Uterus (tissue), 2 donors: ENCODE data around the gene CDKAL1.

ENCODE experiments used
- POLR2A ChIP-seq, 2 donors: fragments of 450-650 bp; IDR thresholded peaks; one replicate each; pipeline ENCODE4 v1.6.1; 2016; ENCODE audit warnings: antibody characterized with exemption in 2 of 2, mild to moderate bottlenecking in 1 of 2, moderate library complexity in 1 of 2
- TF ChIP-seq, protein P1 (sequence below), 4 experiments: fragments of 200-600 bp in 2 of 4; fragments of 450-650 bp in 2 of 4; sonication (generic) in 2 of 4; IDR thresholded peaks; one replicate each; pipeline ENCODE4 v1.5.1; 2016 to 2019; ENCODE audit warnings: antibody characterized with exemption in 4 of 4, mild to moderate bottlenecking in 2 of 4, moderate library complexity in 1 of 4

DNA sequence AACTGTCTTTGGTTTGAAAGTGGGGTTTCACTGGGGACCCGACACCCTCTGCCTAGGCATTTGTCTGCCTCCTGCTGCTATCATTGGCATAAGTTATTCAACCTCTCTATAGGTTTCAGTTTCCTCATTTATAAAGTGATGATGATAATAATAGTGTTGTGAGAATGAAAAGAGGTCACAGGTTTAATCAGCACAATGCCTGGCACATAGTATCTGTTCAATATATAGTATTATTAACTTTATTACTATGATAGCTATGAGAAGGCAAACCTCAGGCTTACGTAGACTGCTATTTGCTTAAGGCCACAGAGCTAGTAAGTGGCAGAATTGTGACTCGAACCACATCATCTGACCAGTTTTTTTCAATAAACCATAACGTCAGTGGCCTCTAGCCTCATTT lies 256.8 kb downstream of the CDKAL1 start:
- TF ChIP-seq, protein P1, sequence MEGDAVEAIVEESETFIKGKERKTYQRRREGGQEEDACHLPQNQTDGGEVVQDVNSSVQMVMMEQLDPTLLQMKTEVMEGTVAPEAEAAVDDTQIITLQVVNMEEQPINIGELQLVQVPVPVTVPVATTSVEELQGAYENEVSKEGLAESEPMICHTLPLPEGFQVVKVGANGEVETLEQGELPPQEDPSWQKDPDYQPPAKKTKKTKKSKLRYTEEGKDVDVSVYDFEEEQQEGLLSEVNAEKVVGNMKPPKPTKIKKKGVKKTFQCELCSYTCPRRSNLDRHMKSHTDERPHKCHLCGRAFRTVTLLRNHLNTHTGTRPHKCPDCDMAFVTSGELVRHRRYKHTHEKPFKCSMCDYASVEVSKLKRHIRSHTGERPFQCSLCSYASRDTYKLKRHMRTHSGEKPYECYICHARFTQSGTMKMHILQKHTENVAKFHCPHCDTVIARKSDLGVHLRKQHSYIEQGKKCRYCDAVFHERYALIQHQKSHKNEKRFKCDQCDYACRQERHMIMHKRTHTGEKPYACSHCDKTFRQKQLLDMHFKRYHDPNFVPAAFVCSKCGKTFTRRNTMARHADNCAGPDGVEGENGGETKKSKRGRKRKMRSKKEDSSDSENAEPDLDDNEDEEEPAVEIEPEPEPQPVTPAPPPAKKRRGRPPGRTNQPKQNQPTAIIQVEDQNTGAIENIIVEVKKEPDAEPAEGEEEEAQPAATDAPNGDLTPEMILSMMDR (IDR thresholded peaks at IDR 0.05), result no peak
- TF ChIP-seq POLR2A (IDR thresholded peaks at IDR 0.05), result no peak
